ENCODE data around the gene PLTP. TPM values are rescaled to one million over a fixed set of nuclear protein-coding genes. Genes with fewer than 3 reads are reported as not detected.

Gene PLTP
- total and polyA plus RNA-seq, 2 experiments from 2014 or later = 108 to 160 TPM

DNA sequence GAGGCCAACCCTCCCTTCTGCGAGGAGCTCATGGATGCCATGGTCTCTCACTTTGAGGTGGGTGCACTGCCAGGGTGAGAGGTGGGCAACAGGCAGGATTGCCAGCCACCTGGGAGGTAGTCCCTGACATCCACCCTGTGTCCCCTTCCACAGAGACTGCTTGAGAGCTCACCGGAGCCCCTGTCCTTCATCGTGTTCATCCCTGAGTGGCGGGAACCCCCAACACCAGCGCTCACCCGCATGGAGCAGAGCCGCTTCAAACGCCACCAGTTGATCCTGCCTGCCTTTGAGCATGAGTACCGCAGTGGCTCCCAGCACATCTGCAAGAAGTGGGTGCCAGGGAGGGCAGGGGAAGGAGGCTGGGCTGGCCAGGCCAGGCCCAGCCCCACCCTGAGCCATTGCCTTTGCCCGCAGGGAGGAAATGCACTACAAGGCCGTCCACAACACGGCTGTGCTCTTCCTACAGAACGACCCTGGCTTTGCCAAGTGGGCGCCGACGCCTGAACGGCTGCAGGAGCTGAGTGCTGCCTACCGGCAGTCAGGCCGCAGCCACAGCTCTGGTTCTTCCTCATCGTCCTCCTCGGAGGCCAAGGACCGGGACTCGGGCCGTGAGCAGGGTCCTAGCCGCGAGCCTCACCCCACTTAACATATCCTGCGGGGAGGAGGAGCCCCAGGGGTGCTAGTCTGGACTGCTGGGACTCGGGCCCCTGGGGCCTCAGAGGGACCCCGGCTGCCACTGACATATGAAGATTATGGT lies 35.3 kb upstream of the PLTP start:
- no peak overlapping the region for H3K4me3 ChIP-seq
- no peak overlapping the region for H2AFZ ChIP-seq
- H3F3A ChIP-seq (replicated peaks; ENCODE audit: low read depth) = peaks cover 4% of the 10 kb centered on the region; the same call in 1 of the 2 replicates
- H3K79me2 ChIP-seq (replicated peaks; ENCODE audit: insufficient read depth) = no peaks in the 10 kb centered on the region
- DNase-seq (ENCODE audit: low spot score) (no peak), ATAC-seq (no peak)
- no peaks in the 10 kb centered on the region; the same call in 1 of the 2 replicates for H4K20me1 ChIP-seq (replicated peaks; ENCODE audit: insufficient read depth)
- Mint-ChIP-seq H3K27ac (no peak overlapping the region), H3K4me3 (no peak overlapping the region), H3K36me3 (ENCODE audit: low read depth) (peaks cover 59% of the 10 kb centered on the region), H3K27me3 (ENCODE audit: insufficient read depth, low read depth, poor library complexity) (peaks cover 9% of the 10 kb centered on the region), H3K9me3 (no peaks in the 10 kb centered on the region), H3K4me1 (peaks cover 5% of the 10 kb centered on the region; the same call in 2 of the 3 replicates)
- H3K36me3 ChIP-seq (ENCODE audit: insufficient read depth) = peaks cover 19% of the 10 kb centered on the region; the same call in 1 of the 2 replicates
- H3K27me3 ChIP-seq (ENCODE audit: insufficient read depth) = no peaks in the 10 kb centered on the region
- no peak overlapping the region for H3K4me2 ChIP-seq
- no peaks in the 10 kb centered on the region; the same call in 1 of the 2 replicates for H3K4me1 ChIP-seq (ENCODE audit: insufficient read depth)
- TF ChIP-seq EZH2 (IDR thresholded peaks at IDR 0.05; ENCODE audit: low read depth, unreplicated experiment) = no peak
- no peak for TF ChIP-seq STAT1 (IDR thresholded peaks at IDR 0.05; ENCODE audit: unreplicated experiment)
- TF ChIP-seq CREB1 (CRISPR knock-in tag; IDR thresholded peaks at IDR 0.05; ENCODE audit: low read depth) = no peak
- no peak for TF ChIP-seq ZNF114 (CRISPR knock-in tag; IDR thresholded peaks at IDR 0.05)
- no peak for TF ChIP-seq NANOG (IDR thresholded peaks at IDR 0.05; ENCODE audit: borderline replicate concordance)
- no peak for TF ChIP-seq EZH2phosphoT487 (IDR thresholded peaks at IDR 0.05; ENCODE audit: unreplicated experiment)
- no peak for TF ChIP-seq ETS1 (IDR thresholded peaks at IDR 0.05)
- no peak for TF ChIP-seq ZNF331 (CRISPR knock-in tag; IDR thresholded peaks at IDR 0.05; ENCODE audit: low read depth)
- TF ChIP-seq POLR2AphosphoS5 (IDR thresholded peaks at IDR 0.05; ENCODE audit: low read depth) = no peak
- TF ChIP-seq ZNF462 (CRISPR knock-in tag; IDR thresholded peaks at IDR 0.05) = no peak
- TF ChIP-seq REST (IDR thresholded peaks at IDR 0.05; ENCODE audit: unreplicated experiment) = no peak
- TF ChIP-seq, protein P1, sequence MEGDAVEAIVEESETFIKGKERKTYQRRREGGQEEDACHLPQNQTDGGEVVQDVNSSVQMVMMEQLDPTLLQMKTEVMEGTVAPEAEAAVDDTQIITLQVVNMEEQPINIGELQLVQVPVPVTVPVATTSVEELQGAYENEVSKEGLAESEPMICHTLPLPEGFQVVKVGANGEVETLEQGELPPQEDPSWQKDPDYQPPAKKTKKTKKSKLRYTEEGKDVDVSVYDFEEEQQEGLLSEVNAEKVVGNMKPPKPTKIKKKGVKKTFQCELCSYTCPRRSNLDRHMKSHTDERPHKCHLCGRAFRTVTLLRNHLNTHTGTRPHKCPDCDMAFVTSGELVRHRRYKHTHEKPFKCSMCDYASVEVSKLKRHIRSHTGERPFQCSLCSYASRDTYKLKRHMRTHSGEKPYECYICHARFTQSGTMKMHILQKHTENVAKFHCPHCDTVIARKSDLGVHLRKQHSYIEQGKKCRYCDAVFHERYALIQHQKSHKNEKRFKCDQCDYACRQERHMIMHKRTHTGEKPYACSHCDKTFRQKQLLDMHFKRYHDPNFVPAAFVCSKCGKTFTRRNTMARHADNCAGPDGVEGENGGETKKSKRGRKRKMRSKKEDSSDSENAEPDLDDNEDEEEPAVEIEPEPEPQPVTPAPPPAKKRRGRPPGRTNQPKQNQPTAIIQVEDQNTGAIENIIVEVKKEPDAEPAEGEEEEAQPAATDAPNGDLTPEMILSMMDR (conservative IDR thresholded peaks at IDR 0.05; ENCODE audit: low read depth in 2 of 2) = no peak
- no peak for TF ChIP-seq JUNB (IDR thresholded peaks at IDR 0.05; ENCODE audit: unreplicated experiment)
- H3K27ac ChIP-seq (ENCODE audit: low read depth) = no peak overlapping the region
- no peaks in the 10 kb centered on the region for H3K9me2 ChIP-seq (ENCODE audit: insufficient read depth)
